ENCODE results near the gene PPP2R3A.

PPP2R3A gene

DNA sequence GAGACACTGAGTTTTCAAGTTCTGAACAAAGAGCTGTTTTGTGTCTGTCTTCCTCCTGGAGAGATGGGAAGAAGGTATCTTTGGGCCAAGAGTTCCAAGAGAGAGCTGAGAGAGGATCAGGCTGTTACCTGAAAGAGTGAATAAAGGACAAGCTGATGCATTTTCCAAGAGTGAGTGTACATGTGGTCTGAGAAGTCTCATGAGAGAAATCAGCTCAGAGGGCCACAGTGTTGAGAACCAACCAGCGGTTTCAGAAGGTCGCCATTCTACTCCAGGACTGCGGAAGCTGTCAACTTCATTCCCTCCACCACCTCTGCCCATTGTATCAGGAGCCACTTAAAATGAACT, 42.7 kb upstream of the PPP2R3A start:
- no peak overlapping the region for H3K9ac ChIP-seq (ENCODE audit: low read depth, low read length, poor library complexity, severe bottlenecking)
- H3K4me1 ChIP-seq (ENCODE audit: insufficient read depth, low read length, poor library complexity, severe bottlenecking) = no peaks in the 10 kb centered on the region
- no peaks in the 10 kb centered on the region for H4K20me1 ChIP-seq (ENCODE audit: insufficient read depth, low read length, poor library complexity, severe bottlenecking)
- H3K36me3 ChIP-seq (ENCODE audit: insufficient read depth, low read length) = no peaks in the 10 kb centered on the region
- no peaks in the 10 kb centered on the region for H3K27me3 ChIP-seq (ENCODE audit: insufficient read depth, low read length, poor library complexity, severe bottlenecking)
- H3K4me2 ChIP-seq (ENCODE audit: low read depth, low read length, poor library complexity, severe bottlenecking) = no peak overlapping the region
- no peaks in the 10 kb centered on the region for H3K9me2 ChIP-seq (replicated peaks; ENCODE audit: low read depth, low read length)
- H3K79me2 ChIP-seq (ENCODE audit: insufficient read depth, low read length) = no peaks in the 10 kb centered on the region
- no peak overlapping the region for H3K4me3 ChIP-seq (ENCODE audit: low read length, poor library complexity, severe bottlenecking)
- TF ChIP-seq, protein P1, sequence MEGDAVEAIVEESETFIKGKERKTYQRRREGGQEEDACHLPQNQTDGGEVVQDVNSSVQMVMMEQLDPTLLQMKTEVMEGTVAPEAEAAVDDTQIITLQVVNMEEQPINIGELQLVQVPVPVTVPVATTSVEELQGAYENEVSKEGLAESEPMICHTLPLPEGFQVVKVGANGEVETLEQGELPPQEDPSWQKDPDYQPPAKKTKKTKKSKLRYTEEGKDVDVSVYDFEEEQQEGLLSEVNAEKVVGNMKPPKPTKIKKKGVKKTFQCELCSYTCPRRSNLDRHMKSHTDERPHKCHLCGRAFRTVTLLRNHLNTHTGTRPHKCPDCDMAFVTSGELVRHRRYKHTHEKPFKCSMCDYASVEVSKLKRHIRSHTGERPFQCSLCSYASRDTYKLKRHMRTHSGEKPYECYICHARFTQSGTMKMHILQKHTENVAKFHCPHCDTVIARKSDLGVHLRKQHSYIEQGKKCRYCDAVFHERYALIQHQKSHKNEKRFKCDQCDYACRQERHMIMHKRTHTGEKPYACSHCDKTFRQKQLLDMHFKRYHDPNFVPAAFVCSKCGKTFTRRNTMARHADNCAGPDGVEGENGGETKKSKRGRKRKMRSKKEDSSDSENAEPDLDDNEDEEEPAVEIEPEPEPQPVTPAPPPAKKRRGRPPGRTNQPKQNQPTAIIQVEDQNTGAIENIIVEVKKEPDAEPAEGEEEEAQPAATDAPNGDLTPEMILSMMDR (conservative IDR thresholded peaks at IDR 0.05; ENCODE audit: low read length) = no peak
- no peak for TF ChIP-seq EZH2phosphoT487 (IDR thresholded peaks at IDR 0.05; ENCODE audit: borderline replicate concordance)
- no peak overlapping the region for H2AFZ ChIP-seq (ENCODE audit: low read length)
- no peaks in the 10 kb centered on the region for H3F3A ChIP-seq (ENCODE audit: low read depth)
- no peaks in the 10 kb centered on the region for H3K9me3 ChIP-seq (ENCODE audit: insufficient read depth, low read depth, low read length)

DNA sequence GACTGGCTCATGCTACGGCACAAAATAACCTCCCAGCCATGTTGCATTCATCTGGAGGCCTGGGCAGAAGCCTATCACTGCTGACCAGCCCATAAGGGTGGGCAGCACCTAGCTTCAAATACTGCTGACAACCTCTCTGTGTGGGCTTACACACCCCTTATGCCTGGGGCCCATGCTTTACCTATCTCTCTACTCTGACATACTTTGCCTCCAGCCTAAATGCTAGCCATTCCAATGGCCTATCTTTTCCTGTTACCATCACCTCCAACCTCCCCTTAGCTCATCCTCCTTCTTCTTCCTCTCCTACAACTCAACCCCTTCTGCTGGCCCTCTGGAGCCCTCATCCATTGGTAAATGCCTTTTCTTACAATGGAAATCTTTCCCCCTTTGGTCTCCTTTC, 41.0 kb upstream of the PPP2R3A start:
- no peaks in the 10 kb centered on the region for H3K27me3 ChIP-seq (ENCODE audit: insufficient read depth, low read length, poor library complexity, severe bottlenecking)
- no peak overlapping the region for H3K4me2 ChIP-seq (ENCODE audit: low read depth, low read length, poor library complexity, severe bottlenecking)
- no peaks in the 10 kb centered on the region for H3K9me3 ChIP-seq (ENCODE audit: insufficient read depth, low read depth, low read length)
- no peaks in the 10 kb centered on the region for H3F3A ChIP-seq (ENCODE audit: low read depth)
- no peaks in the 10 kb centered on the region for H3K79me2 ChIP-seq (ENCODE audit: insufficient read depth, low read length)
- no peaks in the 10 kb centered on the region for H3K9me2 ChIP-seq (replicated peaks; ENCODE audit: low read depth, low read length)
- H3K4me1 ChIP-seq (ENCODE audit: insufficient read depth, low read length, poor library complexity, severe bottlenecking) = no peaks in the 10 kb centered on the region
- no peak overlapping the region for H3K9ac ChIP-seq (ENCODE audit: low read depth, low read length, poor library complexity, severe bottlenecking)
- no peak overlapping the region for H3K4me3 ChIP-seq (ENCODE audit: low read length, poor library complexity, severe bottlenecking)
- H4K20me1 ChIP-seq (ENCODE audit: insufficient read depth, low read length, poor library complexity, severe bottlenecking) = no peaks in the 10 kb centered on the region
- H2AFZ ChIP-seq (ENCODE audit: low read length) = no peak overlapping the region
- TF ChIP-seq, protein P1 (conservative IDR thresholded peaks at IDR 0.05; ENCODE audit: low read length) = no peak
- no peak for TF ChIP-seq EZH2phosphoT487 (IDR thresholded peaks at IDR 0.05; ENCODE audit: borderline replicate concordance)
- H3K36me3 ChIP-seq (ENCODE audit: insufficient read depth, low read length) = no peaks in the 10 kb centered on the region

DNA sequence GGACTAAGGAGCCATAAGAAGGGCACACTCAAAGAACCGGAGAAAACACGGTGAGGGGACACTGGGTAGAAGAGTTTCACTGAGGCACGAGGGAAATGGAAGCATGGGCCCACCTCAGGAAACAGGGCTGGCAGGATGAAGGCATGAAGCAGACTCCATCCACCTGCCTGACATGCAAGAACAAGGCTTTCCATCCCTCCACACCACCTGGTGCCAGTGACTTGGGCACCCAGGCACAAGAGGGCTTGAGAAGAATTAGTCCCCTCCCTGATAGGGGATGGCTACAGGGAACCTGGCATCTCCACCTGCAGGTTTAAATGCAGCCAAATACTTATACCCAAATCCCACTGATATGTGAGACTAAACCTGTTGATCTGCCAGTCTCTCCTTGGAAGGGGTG, 38.9 kb upstream of the PPP2R3A start:
- Histone ChIP-seq H3K9ac (ENCODE audit: low read depth, low read length, poor library complexity, severe bottlenecking) (no peak overlapping the region), H3K4me3 (ENCODE audit: low read length, poor library complexity, severe bottlenecking) (no peak overlapping the region), H3K27me3 (ENCODE audit: insufficient read depth, low read length, poor library complexity, severe bottlenecking) (no peaks in the 10 kb centered on the region), H3K4me2 (ENCODE audit: low read depth, low read length, poor library complexity, severe bottlenecking) (no peak overlapping the region), H3K9me3 (ENCODE audit: insufficient read depth, low read depth, low read length) (no peaks in the 10 kb centered on the region), H4K20me1 (ENCODE audit: insufficient read depth, low read length, poor library complexity, severe bottlenecking) (no peaks in the 10 kb centered on the region), H3K79me2 (ENCODE audit: insufficient read depth, low read length) (no peaks in the 10 kb centered on the region), H3K4me1 (ENCODE audit: insufficient read depth, low read length, poor library complexity, severe bottlenecking) (no peaks in the 10 kb centered on the region), H3K36me3 (ENCODE audit: insufficient read depth, low read length) (no peaks in the 10 kb centered on the region), H2AFZ (ENCODE audit: low read length) (no peak overlapping the region), H3F3A (ENCODE audit: low read depth) (no peaks in the 10 kb centered on the region), H3K9me2 (replicated peaks; ENCODE audit: low read depth, low read length) (no peaks in the 10 kb centered on the region)
- TF ChIP-seq EZH2phosphoT487 (IDR thresholded peaks at IDR 0.05; ENCODE audit: borderline replicate concordance) = no peak
- TF ChIP-seq, protein P1 (conservative IDR thresholded peaks at IDR 0.05; ENCODE audit: low read length) = no peak

All from Loucy (cell line).